Measurements from ENCODE around the gene ZCCHC14.

DNA sequence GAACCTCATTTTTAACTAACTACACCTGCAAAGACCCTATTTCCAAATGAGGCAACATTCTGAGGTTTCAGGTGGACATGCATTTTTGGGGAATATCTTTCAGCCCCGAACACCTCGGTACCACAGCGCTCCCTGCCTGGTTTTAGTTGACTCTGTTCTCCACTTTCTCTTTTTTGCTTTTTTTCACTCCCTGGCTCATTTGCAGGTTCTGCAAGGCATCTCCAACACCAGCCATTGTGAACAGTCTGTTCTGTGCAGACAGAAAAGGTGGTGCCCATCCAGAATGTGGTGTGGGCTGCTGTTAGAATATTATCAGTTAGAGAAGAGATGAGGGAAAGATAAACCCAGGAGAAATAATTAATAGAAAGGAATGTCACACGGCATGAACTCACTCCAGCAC lies 32.5 kb upstream of the ZCCHC14 start:
- TF ChIP-seq, protein P1, sequence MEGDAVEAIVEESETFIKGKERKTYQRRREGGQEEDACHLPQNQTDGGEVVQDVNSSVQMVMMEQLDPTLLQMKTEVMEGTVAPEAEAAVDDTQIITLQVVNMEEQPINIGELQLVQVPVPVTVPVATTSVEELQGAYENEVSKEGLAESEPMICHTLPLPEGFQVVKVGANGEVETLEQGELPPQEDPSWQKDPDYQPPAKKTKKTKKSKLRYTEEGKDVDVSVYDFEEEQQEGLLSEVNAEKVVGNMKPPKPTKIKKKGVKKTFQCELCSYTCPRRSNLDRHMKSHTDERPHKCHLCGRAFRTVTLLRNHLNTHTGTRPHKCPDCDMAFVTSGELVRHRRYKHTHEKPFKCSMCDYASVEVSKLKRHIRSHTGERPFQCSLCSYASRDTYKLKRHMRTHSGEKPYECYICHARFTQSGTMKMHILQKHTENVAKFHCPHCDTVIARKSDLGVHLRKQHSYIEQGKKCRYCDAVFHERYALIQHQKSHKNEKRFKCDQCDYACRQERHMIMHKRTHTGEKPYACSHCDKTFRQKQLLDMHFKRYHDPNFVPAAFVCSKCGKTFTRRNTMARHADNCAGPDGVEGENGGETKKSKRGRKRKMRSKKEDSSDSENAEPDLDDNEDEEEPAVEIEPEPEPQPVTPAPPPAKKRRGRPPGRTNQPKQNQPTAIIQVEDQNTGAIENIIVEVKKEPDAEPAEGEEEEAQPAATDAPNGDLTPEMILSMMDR (IDR thresholded peaks at IDR 0.05), result no peak
- no peak for TF ChIP-seq POLR2A (IDR thresholded peaks at IDR 0.05)
